ENCODE measurements around the gene ELFN2.

DNA sequence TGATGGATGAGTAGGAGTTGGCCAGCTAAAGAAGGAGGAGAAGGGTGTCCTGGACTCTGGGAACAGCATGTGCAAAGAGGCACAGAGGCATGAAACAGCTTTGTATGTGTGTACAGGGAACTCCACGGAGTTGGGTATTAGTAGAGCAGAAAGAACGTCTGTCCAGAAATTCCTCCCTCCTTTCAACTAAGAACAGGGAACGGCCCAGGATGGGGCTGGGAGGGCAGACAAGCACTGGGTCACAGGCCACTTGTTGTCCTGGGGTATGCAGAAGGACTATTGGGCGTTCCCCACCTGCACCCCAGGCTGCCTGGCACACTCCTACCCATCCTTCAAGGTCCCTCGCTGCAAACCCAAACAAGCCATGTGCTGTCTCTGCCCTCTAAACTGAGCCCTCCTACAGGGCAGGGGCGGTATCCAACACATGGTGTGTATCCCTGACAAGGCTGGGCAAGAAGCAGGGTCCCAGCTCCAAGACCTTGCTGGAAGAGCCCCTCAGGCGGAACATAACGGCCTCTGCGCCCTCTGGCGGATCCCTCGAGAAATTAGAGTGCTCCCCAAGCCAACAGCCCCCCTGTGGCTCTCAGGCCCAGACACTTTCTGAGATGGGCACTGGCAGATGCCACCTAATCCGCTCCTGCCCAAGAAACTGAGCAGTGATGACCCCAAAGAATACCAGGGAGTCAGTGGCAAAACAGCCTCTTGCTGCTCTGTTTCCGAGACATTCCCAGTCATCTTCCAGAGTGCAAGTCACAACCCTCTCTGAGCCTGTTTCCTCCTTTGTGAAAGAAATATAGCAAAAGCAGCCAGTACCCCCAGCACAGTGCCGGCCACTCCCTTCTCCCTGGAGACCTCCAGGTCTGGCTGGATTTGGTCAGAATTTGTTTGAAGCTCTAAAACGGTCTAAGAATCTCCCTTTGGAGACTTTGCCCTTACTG is 1.6 kb upstream of the ELFN2 start:
- TF ChIP-seq, protein P1, sequence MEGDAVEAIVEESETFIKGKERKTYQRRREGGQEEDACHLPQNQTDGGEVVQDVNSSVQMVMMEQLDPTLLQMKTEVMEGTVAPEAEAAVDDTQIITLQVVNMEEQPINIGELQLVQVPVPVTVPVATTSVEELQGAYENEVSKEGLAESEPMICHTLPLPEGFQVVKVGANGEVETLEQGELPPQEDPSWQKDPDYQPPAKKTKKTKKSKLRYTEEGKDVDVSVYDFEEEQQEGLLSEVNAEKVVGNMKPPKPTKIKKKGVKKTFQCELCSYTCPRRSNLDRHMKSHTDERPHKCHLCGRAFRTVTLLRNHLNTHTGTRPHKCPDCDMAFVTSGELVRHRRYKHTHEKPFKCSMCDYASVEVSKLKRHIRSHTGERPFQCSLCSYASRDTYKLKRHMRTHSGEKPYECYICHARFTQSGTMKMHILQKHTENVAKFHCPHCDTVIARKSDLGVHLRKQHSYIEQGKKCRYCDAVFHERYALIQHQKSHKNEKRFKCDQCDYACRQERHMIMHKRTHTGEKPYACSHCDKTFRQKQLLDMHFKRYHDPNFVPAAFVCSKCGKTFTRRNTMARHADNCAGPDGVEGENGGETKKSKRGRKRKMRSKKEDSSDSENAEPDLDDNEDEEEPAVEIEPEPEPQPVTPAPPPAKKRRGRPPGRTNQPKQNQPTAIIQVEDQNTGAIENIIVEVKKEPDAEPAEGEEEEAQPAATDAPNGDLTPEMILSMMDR (IDR thresholded peaks at IDR 0.05), result peak in 5 of 7 experiments; percentile 30 to 73 (median 55)
- TF ChIP-seq POLR2A (IDR thresholded peaks at IDR 0.05), result no peak

Data from stomach (tissue), 4 donors.